PC-3 (cell line): ENCODE measurements around the gene BLACAT1. TPM values are rescaled to one million over a fixed set of nuclear protein-coding genes. Genes with fewer than 3 reads are reported as not detected.
A peak's percentile ranks its signal among the peaks of the same experiment; 100 is the strongest.

Experiments used
- ATAC-seq: fragments of 200-7000 bp; cut with Tn5 transposase; 2 replicates; pipeline ENCODE4 v1.9.1; 2020; ENCODE audit warnings: mild to moderate bottlenecking, moderate library complexity
- BruUV-seq: library from RNA; stranded (reverse); fragments of 400-500 nt; replicated peaks from 2 replicates; lab custom pipeline; 2021; lab: Mats Ljungman, UMichigan
- CTCF ChIA-PET: fragments of 300-600 bp; sonication (Branson Sonifier 250); formaldehyde crosslinking; loops from one replicate; lab custom pipeline; 2022; ENCODE audit warnings: antibody characterized with exemption; lab: Charles Lee
- POLR2A ChIA-PET: fragments of 300-600 bp; sonication (Branson Sonifier 250); formaldehyde crosslinking; loops from one replicate; lab custom pipeline; 2022; ENCODE audit warnings: antibody characterized with exemption; ENCODE audit not compliant: unreplicated experiment; lab: Charles Lee
- DNase-seq: peaks from one replicate; pipeline ENCODE4 v3.0.0-alpha.2; 2015
- H2AFZ ChIP-seq: fragments of 300-600 bp; sonication (generic); 2 replicates; pipeline ENCODE4 v1.6.0; 2016; ENCODE audit warnings: antibody characterized with exemption, low read length
- H3F3A ChIP-seq: fragments of 300-600 bp; sonication (generic); one replicate; pipeline ENCODE4 v1.6.0; 2017; ENCODE audit warnings: antibody characterized with exemption, low read length, control low read depth, mild to moderate bottlenecking; ENCODE audit not compliant: unreplicated experiment
- H3K27ac ChIP-seq: fragments of 300-600 bp; sonication (generic); 2 replicates; pipeline ENCODE4 v1.5.1; 2016; ENCODE audit warnings: mild to moderate bottlenecking, low read length
- H3K27me3 ChIP-seq: fragments of 300-600 bp; sonication (generic); 2 replicates; pipeline ENCODE4 v1.6.1; 2016; ENCODE audit warnings: low read length, mixed read lengths
- H3K36me3 ChIP-seq: fragments of 300-600 bp; sonication (generic); 2 replicates; pipeline ENCODE4 v1.6.1; 2016; ENCODE audit warnings: low read depth, mixed run types, low read length, mixed read lengths
- H3K4me1 ChIP-seq: fragments of 300-600 bp; sonication (generic); 2 replicates; pipeline ENCODE4 v1.5.1; 2016; ENCODE audit warnings: low read length; ENCODE audit not compliant: insufficient read depth
- H3K4me2 ChIP-seq: fragments of 300-600 bp; sonication (generic); 2 replicates; pipeline ENCODE4 v1.6.0; 2016; ENCODE audit warnings: low read length
- H3K4me3 ChIP-seq: fragments of 300-600 bp; sonication (generic); 2 replicates; pipeline ENCODE4 v1.5.1; 2016; ENCODE audit warnings: mild to moderate bottlenecking, low read length, mixed read lengths
- H3K79me2 ChIP-seq: fragments of 300-600 bp; sonication (generic); 2 replicates; pipeline ENCODE4 v1.6.1; 2017; ENCODE audit warnings: low read length, mixed read lengths
- H3K9ac ChIP-seq: fragments of 300-600 bp; sonication (generic); 2 replicates; pipeline ENCODE4 v1.6.0; 2016; ENCODE audit warnings: mild to moderate bottlenecking, low read length
- H3K9me2 ChIP-seq: fragments of 300-600 bp; sonication (generic); replicated peaks from 2 replicates; pipeline ENCODE4 v1.6.1; 2016; ENCODE audit warnings: mixed run types, low read length, mixed read lengths
- H3K9me3 ChIP-seq: fragments of 300-600 bp; sonication (generic); 2 replicates; pipeline ENCODE4 v1.6.1; 2016; ENCODE audit warnings: low read length, mixed read lengths
- H4K20me1 ChIP-seq: fragments of 300-600 bp; sonication (generic); 2 replicates; pipeline ENCODE4 v1.6.1; 2016; ENCODE audit warnings: low read length, mixed read lengths
- CTCF ChIP-seq: fragments of 300-600 bp; sonication (generic); conservative IDR thresholded peaks from 2 replicates; pipeline ENCODE4 v1.5.1; 2017; ENCODE audit warnings: antibody characterized with exemption, low read depth, mild to moderate bottlenecking, low read length
- EZH2 ChIP-seq: fragments of 300-600 bp; sonication (generic); IDR thresholded peaks from one replicate; pipeline ENCODE4 v1.6.1; 2017; ENCODE audit warnings: antibody characterized with exemption, mild to moderate bottlenecking, low read length; ENCODE audit not compliant: unreplicated experiment
- EZH2phosphoT487 ChIP-seq: fragments of 300-600 bp; sonication (generic); IDR thresholded peaks from 2 replicates; pipeline ENCODE4 v1.6.1; 2018; ENCODE audit warnings: mild to moderate bottlenecking, antibody characterized with exemption, low read length, borderline replicate concordance
- intact Hi-C: fragments of 100-400 bp; cut with micrococcal nuclease; formaldehyde crosslinking; loops from 2 replicates; pipeline ENCODE4 v1.9.0; 2023
- total RNA-seq: library from RNA; depleted of rRNA; stranded (reverse); fragments of >200 nt; gene quantifications from 2 replicates; pipeline ENCODE4 v1.2.3, GENCODE V29; 2014

Gene BLACAT1
- total RNA-seq, 1 experiment from 2014 or later: 1.5 TPM

- peaks cover 27% of the 10 kb centered on the region for H3K79me2 ChIP-seq
- no peaks in the 10 kb centered on the region for H3K36me3 ChIP-seq
- H3K4me3 ChIP-seq: peak overlapping the region; percentile 75
- no peaks in the 10 kb centered on the region for H3K9me2 ChIP-seq
- H3F3A ChIP-seq: no peaks in the 10 kb centered on the region
- H3K9ac ChIP-seq: peak overlapping the region; percentile 84
- peak; percentile 19 for DNase-seq
- ATAC-seq: peak; percentile 32
- peak overlapping the region; percentile 39; the same call in 1 of the 2 replicates for H2AFZ ChIP-seq
- no peak for TF ChIP-seq EZH2
- no peak for TF ChIP-seq EZH2phosphoT487
- TF ChIP-seq CTCF: no peak
- peak overlapping the region; percentile 94 for H3K4me2 ChIP-seq
- peaks cover 40% of the 10 kb centered on the region for H3K4me1 ChIP-seq
- intact Hi-C loops: no loop called here
- no peaks in the 10 kb centered on the region for H3K9me3 ChIP-seq
- BruUV-seq: TSS peak; percentile 44
- H4K20me1 ChIP-seq: no peaks in the 10 kb centered on the region
- peaks cover 18% of the 10 kb centered on the region; the same call in 1 of the 2 replicates for H3K27me3 ChIP-seq
- peak overlapping the region; percentile 88 for H3K27ac ChIP-seq
- ChIA-PET CTCF (interaction anchor here (0.6 to 1.3 kb wide), 2 partner anchors 15 to 26 kb away, joined by 3 to 4 read pairs; no protein-coding TSS in a partner anchor), POLR2A (interaction anchor here (1.2 kb wide), 1 partner anchor 8 kb away, joined by 9 read pairs; no protein-coding TSS in a partner anchor)
Measured at GRCh38 chr1:205449254-205449749, 6.5 kb downstream of the BLACAT1 start.

- ATAC-seq: no peak
- no peak for TF ChIP-seq EZH2phosphoT487
- TF ChIP-seq CTCF: no peak
- TF ChIP-seq EZH2: no peak
- Histone ChIP-seq H2AFZ (no peak overlapping the region), H3K4me3 (peak overlapping the region; percentile 75), H3K27ac (peak overlapping the region; percentile 88), H3K9me2 (no peaks in the 10 kb centered on the region), H3K9me3 (no peaks in the 10 kb centered on the region), H3K4me1 (peaks cover 40% of the 10 kb centered on the region), H3F3A (no peaks in the 10 kb centered on the region), H3K27me3 (peaks cover 13% of the 10 kb centered on the region; the same call in 1 of the 2 replicates), H3K79me2 (peaks cover 27% of the 10 kb centered on the region), H3K36me3 (no peaks in the 10 kb centered on the region), H3K9ac (peak overlapping the region; percentile 84), H3K4me2 (peak overlapping the region; percentile 94), H4K20me1 (no peaks in the 10 kb centered on the region)
- intact Hi-C loops: no loop called here
- ChIA-PET POLR2A (interaction anchor here (0.6 kb wide), 2 partner anchors 178 to 265 kb away, joined by 3 read pairs; no protein-coding TSS in a partner anchor), CTCF (no interaction called here)
- peak; percentile 36 for DNase-seq
- BruUV-seq: no TSS peak
Measured at GRCh38 chr1:205448540-205449253, 7.1 kb downstream of the BLACAT1 start.
